Upper lobe of right lung (tissue), 1 donor: ENCODE results near the gene FAM25G. TPM values are rescaled to one million over a fixed set of nuclear protein-coding genes. Genes with fewer than 3 reads are reported as not detected.

Source experiments
- ATAC-seq: fragments of 200-7000 bp; cut with Tn5 transposase; one replicate; pipeline ENCODE4 v1.9.1; 2020; ENCODE audit warnings: mild to moderate bottlenecking, moderate library complexity
- DNase-seq: peaks from one replicate; pipeline ENCODE4 v3.0.0-alpha.2; 2020
- H3K27ac ChIP-seq: fragments of 200-600 bp; one replicate; pipeline ENCODE4 v1.8.0; 2022
- H3K27me3 ChIP-seq: fragments of 200-600 bp; one replicate; pipeline ENCODE4 v1.8.0; 2022; ENCODE audit warnings: mild to moderate bottlenecking
- H3K36me3 ChIP-seq: fragments of 200-600 bp; one replicate; pipeline ENCODE4 v1.8.0; 2022
- H3K4me1 ChIP-seq: fragments of 200-600 bp; one replicate; pipeline ENCODE4 v1.8.0; 2022
- H3K4me3 ChIP-seq: fragments of 200-600 bp; one replicate; pipeline ENCODE4 v1.8.0; 2022; ENCODE audit warnings: mild to moderate bottlenecking
- H3K9me3 ChIP-seq: fragments of 200-600 bp; one replicate; pipeline ENCODE4 v1.8.0; 2022
- intact Hi-C: fragments of 100-400 bp; cut with DNase I; formaldehyde crosslinking; loops from one replicate; pipeline ENCODE4 v1.11.0; 2022
- total RNA-seq: library from RNA; stranded (reverse); fragmentation: NEBNext Ultra II Directional; extraction: Animal tissue kit (Norgen Biotek cat#: 25700); gene quantifications from one replicate; pipeline ENCODE4 v1.2.1, GENCODE V29; 2021
- TF ChIP-seq, protein P1 (sequence below): fragments of 200-600 bp; IDR thresholded peaks from one replicate; pipeline ENCODE4 v1.8.0; 2022; ENCODE audit warnings: antibody characterized with exemption
- donor health status: DM: no; HTN: yes; CAD: no; lungs with severe emphysema.

Gene FAM25G
- total RNA-seq, 1 donor from 2014 or later: not detected

DNA sequence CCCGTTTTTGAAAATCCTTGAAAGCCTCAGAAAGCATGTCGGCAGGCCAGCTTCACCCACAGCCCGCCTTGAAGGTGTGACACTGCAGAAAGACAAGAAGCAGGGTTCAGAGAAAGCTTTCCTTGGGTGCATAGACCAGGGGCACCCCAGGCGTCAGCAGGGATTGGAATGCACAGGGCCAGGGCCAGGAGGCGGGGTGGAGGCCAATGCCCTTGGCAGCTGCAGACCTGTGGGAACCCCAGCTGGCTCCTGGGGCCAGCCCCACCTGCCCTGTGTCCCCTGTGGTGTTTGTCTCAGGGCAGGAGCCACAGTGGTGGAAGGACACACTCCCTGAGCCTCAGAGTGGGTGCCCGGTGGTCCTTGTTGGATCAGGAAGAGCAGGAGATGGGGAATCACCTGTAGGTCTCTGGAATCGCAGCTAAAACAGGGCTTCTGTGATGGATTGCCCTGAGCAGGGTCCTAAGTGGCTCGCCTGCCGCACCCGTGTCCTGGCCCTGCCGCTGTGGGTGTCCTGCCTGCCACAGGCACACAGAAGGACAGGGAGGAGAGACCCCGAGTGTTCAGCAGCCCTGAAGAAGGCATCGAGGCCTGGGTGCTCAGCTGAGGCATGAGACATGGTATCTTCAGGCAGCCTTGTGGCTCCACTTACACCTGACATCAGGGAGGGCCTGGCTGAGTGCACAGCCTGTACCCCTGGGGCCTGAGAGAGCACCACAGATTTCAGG, 40.1 kb downstream of the FAM25G start:
- H3K4me3 ChIP-seq: no peak overlapping the region
- TF ChIP-seq, protein P1, sequence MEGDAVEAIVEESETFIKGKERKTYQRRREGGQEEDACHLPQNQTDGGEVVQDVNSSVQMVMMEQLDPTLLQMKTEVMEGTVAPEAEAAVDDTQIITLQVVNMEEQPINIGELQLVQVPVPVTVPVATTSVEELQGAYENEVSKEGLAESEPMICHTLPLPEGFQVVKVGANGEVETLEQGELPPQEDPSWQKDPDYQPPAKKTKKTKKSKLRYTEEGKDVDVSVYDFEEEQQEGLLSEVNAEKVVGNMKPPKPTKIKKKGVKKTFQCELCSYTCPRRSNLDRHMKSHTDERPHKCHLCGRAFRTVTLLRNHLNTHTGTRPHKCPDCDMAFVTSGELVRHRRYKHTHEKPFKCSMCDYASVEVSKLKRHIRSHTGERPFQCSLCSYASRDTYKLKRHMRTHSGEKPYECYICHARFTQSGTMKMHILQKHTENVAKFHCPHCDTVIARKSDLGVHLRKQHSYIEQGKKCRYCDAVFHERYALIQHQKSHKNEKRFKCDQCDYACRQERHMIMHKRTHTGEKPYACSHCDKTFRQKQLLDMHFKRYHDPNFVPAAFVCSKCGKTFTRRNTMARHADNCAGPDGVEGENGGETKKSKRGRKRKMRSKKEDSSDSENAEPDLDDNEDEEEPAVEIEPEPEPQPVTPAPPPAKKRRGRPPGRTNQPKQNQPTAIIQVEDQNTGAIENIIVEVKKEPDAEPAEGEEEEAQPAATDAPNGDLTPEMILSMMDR: no peak
- H3K36me3 ChIP-seq: no peaks in the 10 kb centered on the region
- no peaks in the 10 kb centered on the region for H3K4me1 ChIP-seq
- ATAC-seq: no peak
- intact Hi-C loops: no loop called here
- no peaks in the 10 kb centered on the region for H3K27me3 ChIP-seq
- DNase-seq: peak; percentile 42
- H3K9me3 ChIP-seq: no peaks in the 10 kb centered on the region
- H3K27ac ChIP-seq: no peak overlapping the region

DNA sequence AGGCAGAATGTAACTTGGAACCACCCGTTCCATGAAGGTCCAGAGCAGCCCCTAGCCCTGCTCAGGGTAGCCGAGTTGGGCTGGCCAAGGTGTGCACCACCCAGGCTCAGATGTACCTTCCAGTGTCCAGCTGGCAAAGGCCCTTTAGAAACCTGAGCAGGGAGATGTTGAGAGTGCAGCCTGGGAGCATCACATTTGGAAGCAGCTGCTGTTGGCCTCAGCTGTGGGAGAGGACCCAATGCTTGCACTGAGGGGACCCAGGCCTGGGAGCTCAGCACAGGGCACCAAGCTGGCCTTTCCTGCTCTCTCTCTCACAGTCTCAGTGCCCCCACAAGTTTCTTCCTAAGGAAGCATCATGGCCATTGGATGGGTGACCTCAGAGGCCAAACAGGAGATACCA, 41.1 kb downstream of the FAM25G start:
- no peak for DNase-seq
- Histone ChIP-seq H3K27ac (no peak overlapping the region), H3K27me3 (no peaks in the 10 kb centered on the region), H3K36me3 (no peaks in the 10 kb centered on the region), H3K4me3 (no peak overlapping the region), H3K9me3 (no peaks in the 10 kb centered on the region), H3K4me1 (no peaks in the 10 kb centered on the region)
- ATAC-seq: no peak
- intact Hi-C loops: no loop called here
- TF ChIP-seq, protein P1: no peak

DNA sequence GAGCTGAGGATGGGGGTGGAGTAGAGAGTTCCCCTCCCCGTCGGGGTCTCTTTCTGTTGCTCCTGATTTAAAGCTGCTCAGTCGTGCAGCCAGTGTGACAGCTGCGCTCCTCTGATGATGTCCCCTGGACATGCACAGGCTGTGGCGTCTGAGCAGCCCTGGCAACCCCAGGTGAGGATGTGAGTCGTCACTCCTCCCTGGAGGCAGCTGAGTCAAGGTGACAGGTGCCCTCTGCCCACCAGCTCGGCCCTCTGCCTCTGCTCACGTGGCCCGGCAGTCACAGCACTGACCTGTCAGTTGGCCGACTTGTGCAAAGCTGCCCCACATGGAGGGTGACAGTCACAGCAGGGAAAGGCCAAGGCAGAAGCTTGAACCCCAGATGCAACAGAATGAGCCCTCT, 41.5 kb downstream of the FAM25G start:
- TF ChIP-seq, protein P1: no peak
- Histone ChIP-seq H3K9me3 (no peaks in the 10 kb centered on the region), H3K4me3 (no peak overlapping the region), H3K27ac (no peak overlapping the region), H3K4me1 (no peaks in the 10 kb centered on the region), H3K36me3 (no peaks in the 10 kb centered on the region), H3K27me3 (no peaks in the 10 kb centered on the region)
- peak; percentile 47 for DNase-seq
- no peak for ATAC-seq
- intact Hi-C loops: no loop called here

DNA sequence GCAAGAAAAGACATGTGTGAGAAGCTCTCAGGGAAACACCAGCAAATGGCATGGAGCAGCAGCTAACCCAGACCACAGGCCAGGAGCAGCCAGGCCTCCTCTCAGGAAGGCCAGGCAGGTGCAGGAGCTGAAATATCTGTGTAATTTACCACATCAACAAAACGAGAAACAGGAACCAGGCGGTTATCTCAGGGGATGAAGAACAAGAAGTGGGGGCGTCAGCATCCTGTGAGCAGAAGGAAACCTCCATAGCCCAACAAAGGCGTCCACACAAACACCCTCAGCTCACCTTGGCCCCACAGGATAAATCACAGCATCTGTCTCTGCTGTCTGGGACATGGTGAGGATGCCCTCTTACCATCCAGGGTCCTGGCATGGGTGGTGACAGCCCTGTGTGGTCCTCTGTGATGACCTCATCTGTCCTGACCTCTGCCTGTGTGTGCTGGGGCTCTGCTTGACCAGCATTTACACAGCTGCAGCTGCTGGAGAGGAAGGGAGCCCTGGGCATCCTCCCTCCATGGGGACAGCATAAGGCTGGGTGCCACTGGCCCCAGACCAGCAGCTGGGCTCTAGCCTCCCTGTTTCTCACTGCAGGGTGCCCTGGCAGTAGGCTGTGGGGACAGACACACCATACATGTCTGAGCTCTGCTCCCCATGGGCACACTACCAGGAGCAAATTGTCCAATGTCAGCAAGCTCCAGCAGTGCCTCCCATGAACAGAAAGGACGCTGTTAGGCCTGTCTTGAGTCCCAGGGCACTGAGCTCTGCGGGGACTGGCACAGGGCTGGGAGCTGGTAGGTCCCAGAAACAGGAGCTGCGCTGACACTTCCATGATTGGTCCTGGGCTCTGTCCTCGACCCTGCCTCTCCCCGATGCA, 42.2 kb downstream of the FAM25G start:
- TF ChIP-seq, protein P1: no peak
- Histone ChIP-seq H3K4me3 (no peak overlapping the region), H3K36me3 (no peaks in the 10 kb centered on the region), H3K27me3 (no peaks in the 10 kb centered on the region), H3K27ac (no peak overlapping the region), H3K4me1 (no peaks in the 10 kb centered on the region), H3K9me3 (no peaks in the 10 kb centered on the region)
- intact Hi-C loops: no loop called here
- DNase-seq: peak; percentile 51
- ATAC-seq: no peak

DNA sequence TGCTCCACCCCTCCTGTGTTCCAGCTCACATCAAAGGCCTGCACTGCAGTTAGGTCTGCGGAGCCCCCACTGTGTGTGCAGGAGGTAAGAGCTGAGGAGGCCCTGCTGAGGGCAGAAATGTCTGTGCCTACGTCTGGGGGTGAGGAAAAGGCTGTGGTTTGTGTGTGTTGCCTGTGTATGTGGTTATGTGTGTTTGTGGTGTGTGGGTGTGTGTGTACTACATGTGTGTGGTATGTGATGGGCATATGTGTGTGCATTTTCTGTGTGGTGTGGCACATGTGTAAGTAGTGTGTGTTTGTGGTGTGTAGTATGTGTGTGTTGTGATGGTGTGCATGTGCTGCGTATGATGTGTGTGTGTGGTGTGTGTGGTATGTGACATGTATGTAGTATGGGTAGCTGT, 43.8 kb downstream of the FAM25G start:
- H3K27me3 ChIP-seq: no peaks in the 10 kb centered on the region
- intact Hi-C loops: no loop called here
- H3K36me3 ChIP-seq: no peaks in the 10 kb centered on the region
- TF ChIP-seq, protein P1: no peak
- ATAC-seq (no peak), DNase-seq (no peak)
- H3K9me3 ChIP-seq: no peaks in the 10 kb centered on the region
- H3K27ac ChIP-seq: no peak overlapping the region
- H3K4me3 ChIP-seq: no peak overlapping the region
- no peaks in the 10 kb centered on the region for H3K4me1 ChIP-seq
